DMS153 treated with DMSO at 0.1 percent for 48 hours (cell line): ENCODE results near the gene WDR26.
"Not testable (repeated sequence)": the region's sequence is repeated elsewhere in the genome, so short reads cannot be mapped to it uniquely, and the experiment has no call there.

Source experiments
- DNase-seq: peaks from one replicate; lab custom pipeline; 2025; ENCODE audit not compliant: unreplicated experiment; lab: John Stamatoyannopoulos, UW

The WDR26 gene

DNA sequence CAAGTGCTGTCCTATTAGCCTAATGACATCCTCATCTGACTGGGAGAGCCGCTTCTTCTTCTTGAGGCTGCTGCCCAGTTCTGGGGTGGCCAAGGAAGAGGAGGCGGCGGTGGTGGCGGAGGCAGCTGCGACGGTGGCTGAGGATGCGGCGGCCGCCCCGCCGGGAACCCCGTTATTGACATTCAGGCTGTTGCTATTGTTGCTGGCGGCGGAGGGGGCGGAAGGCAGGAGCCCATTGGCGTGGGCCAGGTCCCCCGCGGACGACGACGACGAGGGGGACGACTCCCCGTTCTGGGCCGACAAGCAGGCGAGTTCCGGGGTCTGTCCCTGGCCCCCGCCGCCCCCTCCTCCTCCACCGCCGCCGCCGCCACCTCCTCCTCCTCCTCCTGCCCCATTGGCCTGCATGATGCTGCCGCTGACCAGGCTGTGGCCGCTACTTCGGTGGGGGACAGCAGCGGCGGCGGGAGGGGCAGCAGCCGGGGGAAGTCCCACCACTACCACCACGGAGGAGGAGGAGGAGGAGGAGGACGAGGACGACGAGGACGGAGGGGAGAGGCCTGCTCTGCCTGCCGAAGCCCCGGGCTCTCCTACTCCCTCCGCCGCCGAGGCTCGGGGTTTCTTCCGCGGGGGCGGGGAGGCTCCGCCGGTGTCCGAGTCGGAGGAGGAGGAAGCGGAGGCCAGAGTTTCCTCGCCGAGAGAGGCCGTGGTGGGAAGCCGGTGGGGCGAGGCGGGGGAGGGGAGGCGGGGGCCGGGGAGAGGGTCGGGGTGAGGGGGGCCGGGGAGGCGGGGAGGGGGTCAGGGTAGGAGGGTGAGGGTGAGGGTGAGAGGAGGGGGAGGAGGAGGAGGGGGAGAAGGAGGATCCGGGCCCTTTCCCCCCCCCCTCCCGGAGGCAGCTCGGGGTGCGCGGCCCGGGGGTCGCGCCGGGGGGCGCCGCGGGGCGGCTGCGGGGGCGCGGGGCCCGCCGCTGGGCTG, 610 bp downstream of the WDR26 start:
- no peak for DNase-seq

DNA sequence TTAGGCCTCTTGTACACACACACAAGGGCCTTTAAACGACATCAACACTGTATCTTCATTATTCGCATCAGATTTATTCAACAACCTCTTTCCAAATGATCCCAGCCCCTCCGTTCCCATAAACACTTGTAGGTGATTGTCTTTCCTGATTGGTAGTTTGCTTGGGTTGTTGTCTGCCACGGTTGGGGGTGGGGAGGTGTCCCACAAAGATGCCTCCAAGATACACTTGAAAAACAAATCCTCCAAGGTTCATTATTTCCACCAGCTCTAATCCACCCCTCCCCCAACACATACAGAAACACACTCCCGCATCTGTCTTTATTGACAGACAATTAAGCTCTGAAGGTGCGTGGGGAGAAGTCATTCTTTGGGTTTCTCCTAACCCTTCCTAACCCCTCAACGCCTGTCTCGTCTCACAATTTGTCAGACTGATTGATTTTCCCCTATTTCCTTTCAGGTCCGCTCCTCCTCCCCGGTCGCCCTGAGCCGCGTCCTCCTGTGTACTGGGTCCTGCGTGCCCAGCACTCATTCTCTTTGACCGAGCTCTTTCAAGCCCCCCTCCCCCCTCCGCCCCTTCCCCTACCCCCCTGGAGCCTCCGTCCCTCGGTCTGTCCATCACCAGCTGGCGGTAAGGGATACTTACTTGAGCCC, 1.4 kb downstream of the WDR26 start:
- DNase-seq: peak; percentile 56

DNA sequence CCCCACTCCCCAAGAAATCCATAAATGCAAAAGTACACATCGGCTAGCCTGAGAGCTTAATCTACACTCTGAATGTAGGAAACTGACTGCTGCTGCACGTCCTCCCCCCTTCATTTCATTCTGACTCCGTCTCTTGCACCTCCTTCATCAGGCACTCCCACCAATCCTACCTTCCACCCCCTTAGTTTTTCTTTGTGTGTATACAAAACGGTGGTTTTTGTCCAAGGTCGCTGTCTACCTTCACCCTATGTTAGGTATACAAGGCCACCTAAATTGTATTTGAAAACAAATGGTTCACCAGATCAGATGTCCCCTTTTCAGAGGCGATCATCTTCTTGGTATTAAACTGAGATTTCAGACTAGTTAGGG, 1.9 kb downstream of the WDR26 start:
- peak; percentile 54 for DNase-seq

DNA sequence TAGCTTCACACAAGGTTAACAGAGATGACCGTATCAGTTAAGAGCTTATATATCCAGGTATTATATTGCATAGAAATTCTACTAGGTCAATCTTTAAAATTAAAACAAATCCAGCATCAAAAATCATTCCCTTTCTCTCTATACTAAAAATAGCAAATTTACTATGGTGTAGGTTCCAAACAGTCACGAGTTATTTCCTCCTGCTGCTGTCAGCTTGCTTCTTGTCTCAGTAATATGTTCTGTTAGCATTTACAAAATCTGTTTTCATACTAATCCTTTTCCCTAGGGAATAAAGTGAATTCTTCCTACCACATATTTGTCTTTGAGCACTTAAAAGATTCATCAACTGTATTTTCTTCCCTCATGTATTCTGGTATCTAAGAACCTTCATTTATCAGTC, 2.5 kb downstream of the WDR26 start:
- DNase-seq: no peak

DNA sequence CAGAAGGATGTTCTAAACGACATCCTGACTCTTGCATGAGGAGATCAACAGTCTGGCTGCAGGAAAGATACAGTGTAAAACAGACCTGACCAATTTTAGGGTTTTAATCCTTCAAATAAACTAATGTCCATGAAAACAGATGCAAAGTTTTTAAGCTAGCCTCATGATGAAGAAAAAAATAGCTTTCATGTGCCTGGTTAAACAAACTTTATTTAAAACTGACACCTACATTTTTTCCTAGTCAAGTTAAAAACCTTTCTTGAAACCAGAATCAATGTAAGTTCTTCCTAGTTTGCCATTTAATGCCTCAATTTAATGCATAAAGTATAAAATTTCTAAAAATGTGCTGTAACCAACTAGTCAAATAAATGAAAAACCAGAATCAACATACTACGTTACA, 2.9 kb downstream of the WDR26 start:
- no peak for DNase-seq

DNA sequence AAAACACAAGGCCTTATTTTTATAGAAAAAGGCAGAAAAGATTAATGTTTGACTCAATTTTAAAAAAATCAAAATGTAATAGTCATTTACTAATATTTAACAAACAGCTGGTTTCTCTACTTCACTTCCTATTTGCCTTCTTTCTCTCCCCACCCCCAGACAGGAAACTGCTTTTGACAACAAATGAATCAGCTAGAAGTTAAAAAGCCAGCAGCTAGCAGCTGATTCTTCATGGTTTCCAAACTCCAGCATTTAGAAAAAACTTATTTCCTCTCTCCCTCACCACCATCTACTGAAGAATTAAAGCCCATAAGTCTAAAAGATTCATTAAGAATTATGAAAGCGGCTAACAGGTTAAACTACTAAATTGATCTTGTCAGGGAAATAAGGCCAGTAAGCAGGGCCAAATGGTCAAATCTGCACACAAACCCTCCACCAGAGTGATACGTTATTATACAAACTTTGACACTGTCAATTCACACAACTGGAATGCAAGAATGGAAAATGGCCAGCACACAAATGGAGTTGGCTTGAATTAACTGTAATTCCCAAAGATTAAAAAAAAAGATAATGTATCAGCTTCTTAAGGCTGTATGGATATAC, 4.0 kb downstream of the WDR26 start:
- peak; percentile 38 for DNase-seq

DNA sequence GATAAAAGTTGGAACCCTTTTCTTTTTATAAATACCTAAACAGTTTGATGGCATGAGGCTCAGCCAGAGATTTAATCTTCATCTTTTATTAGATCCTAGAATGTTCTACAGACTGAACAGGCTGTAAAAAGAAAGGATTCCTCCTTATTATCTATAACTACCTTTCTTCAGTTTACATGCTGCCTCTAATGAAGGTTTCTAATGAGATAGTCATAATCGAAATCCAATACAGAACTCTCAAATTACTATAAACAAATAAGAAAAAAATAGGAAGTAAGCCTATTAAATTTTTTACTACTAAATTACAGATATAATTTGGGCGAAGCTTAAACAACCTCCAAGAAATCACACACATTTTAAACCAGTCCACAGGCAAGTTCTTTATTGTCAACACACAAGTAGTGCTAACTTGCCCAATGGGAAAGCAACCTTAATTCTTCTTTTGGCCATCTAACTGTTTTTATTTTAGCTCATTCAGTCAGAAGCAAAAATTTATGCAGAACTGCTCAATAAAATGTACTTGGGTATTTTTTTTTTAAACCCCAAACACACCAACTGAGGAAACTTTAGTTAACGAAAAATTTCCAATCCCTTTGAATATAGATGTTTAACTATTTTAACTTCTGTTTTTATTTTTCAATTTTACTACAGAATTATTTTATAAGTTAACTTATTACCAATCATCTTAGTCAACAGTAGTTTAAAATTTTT, 4.8 kb downstream of the WDR26 start:
- no peak for DNase-seq

DNA sequence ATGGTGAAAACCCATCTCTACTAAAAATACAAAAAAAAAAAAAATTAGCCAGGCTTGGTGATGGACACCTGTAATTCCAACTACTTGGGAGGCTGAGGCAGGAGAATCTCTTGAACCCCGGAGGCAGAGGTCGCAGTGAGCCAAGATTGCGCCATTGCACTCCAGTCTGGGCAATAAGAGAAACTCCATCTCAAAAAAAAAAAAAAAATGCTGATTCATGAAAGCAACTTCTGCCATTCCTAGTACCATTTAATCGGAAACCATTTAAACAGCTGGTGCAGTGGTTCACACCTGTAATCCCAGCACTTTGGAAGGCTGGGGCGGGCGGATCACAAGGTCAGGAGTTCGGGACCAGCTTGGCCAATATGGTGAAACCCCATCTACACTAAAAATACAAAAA, 5.9 kb downstream of the WDR26 start:
- DNase-seq: not testable (repeated sequence)

DNA sequence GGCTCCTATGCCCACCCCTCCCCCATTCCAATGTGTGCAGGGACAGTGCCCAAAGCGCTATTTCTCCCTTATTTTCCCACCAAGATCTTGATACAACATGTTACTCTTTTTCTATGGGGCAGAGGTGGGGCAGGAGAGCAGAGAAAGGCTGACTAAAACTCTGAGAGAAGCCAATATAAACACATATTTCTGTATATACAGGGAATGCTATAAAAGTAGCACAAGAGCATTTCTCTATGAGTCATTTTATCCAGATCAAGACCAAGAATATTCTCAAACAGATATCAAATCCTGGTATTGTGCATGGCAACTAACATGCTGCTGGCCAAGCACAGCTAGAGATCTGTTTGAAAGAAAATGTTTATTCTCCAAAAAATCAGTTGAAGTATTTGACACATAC, 7.3 kb downstream of the WDR26 start:
- no peak for DNase-seq

DNA sequence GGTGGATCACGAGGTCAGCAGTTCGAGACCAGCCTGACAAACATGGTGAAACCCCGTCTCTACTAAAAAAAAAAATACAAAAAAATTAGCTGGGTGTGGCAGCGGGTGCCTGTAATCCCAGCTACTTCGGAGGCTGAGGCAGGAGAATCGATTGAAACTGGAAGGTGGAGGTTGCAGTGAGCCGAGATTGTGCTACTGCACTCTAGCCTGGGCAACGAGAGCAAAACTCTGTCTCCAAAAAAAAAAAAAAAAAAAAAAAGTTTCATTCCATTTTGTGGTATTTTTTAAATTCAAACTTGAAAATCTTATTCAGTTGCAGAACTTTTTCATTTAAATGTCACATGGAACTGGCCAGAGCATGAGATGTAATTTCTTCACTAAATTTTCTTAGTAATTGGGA, 7.7 kb downstream of the WDR26 start:
- not testable (repeated sequence) for DNase-seq

DNA sequence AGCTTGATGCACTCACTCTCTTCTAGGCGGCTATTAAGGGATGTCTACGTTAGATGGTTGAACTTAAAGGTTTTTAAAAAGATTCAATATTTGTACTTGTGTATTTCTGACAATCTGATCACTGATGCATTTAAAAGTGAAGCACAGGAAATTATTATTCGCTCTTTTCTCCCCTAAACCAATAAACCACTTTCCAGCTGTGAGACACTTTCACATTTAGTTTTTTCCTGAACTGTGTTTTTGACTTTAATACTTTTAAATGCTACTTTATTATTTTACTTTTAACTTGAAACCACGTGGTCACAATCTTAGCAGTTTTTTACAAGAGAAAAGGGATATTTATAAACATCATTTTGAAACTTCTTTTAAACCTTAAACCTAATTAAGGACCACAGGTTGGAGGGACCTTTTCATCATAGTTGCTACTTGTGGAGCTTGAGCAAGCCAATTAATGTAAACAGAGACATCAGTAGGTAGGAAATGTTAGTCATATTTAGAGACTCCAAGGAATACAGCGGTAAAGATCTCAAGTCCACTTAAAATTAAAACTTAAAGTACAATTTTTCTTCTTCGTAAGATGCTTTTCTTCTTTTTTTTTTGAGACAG, 9.2 kb downstream of the WDR26 start:
- DNase-seq: no peak

DNA sequence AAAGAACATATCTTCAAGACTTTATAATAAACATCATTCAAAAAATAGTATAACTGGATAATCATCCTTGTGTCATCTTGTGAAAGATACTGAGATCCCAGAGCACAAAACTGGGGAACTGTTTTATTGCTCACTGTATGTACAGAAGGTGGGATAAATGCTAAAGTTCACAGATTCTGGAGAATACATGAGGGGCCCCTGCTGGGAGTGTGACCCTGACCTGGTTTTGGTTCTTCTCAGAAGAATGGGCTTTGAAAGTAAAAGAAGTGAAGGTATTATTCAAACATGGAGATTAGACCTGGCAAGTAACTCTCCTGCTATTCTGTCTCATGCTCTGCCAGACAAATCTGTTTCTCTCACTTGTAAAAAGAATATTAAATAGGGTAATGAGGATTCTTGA, 14.5 kb downstream of the WDR26 start:
- no peak for DNase-seq

DNA sequence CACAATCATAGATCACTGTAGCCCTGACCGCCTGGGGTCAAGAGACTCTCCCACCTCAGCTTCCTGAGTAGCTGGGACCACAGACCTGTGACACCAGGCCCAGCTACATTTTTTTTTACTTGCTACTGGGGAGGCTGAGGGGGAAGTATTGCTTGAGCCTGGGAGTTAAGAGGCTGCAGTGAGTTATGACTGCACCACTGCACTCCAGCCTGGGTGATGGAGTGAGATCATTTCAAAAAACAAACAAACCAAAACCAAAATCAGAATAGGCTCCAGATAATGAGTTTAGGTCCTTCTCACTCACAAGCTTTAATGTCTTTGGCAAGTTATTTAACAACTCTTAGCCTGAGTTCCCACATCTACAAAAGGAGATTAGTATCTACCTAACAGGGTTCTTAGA, 22.8 kb downstream of the WDR26 start:
- no peak for DNase-seq

DNA sequence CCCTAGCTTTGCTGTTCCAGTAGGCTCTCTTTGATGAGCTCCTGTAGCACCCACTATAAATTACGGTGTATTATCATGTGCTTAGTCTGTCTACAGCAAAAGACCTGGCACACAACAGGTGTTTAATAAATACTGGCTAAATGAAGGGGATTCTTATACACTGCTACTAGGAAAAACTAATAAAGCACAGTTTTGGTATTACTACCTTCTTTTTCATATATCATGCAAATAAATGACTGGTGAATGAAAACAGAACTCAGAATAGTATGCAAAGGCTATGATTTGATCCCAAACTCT, 26.4 kb downstream of the WDR26 start:
- DNase-seq: no peak

DNA sequence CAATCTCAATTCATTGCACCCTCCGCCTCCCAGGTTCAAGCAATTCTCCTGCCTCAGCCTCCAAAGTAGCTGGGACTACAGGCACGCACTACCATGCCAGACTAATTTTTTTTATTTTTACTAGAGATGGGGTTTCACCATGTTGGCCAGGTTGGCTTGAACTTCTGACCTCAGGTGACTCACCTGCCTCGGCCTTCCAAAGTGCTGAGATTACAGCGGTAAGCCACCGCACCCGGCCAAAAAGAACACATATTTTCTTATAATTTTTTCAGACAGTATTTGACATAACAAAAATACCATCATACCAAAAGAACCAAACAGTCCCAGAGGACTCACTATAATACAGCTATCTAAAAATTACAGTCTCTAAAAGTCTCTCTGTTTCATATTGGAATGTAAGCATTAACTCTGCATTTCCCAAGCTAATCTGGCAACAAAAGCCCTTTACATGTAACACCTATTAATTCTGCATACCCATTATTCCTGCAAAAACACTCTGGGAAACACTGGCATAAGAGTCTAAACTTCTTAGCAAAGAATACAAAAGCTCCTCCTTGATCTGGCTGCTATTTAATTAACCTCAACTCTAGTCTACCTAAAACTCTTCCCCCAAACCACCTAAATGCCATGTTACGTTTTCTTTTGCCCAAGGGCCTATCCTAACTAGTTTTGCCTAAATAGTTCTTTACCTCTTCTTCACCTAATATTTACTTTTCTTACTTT, 26.9 kb downstream of the WDR26 start:
- no peak for DNase-seq

DNA sequence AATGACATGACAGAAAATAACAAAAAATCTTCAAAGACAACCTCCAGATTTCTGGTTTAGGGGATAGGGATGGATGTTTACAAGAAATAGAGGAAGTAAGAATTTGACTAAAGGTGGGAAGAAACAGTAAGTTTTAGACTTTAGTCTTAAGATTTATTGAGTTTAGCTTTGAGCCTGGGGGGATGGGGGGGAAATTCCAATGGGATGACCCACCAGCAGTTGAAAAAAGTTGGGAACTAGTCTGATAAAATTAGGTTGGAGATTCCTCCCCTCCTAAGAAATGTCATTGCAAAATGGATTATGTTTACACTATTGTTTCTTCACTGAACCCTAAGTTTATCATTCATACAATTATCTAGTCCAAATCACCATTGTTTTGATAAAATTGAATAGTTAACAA, 28.4 kb downstream of the WDR26 start:
- no peak for DNase-seq

DNA sequence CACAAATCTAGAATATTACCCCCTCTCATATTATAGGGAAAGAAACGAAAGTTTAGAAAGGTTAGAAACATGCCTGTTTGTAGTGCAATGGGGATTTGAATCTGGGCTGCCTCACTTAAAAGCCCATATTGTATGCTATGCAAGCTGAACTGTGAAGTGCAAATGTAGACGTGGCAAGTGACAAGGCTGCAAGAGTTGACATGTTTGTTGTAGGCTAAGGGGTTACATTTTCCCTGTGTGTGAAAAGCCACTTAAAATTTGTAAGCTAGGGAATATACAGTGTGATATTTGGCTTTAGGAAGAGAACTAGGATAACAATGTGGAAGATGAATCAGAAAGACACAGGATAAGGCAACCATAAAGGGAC, 29.0 kb downstream of the WDR26 start:
- DNase-seq: no peak

DNA sequence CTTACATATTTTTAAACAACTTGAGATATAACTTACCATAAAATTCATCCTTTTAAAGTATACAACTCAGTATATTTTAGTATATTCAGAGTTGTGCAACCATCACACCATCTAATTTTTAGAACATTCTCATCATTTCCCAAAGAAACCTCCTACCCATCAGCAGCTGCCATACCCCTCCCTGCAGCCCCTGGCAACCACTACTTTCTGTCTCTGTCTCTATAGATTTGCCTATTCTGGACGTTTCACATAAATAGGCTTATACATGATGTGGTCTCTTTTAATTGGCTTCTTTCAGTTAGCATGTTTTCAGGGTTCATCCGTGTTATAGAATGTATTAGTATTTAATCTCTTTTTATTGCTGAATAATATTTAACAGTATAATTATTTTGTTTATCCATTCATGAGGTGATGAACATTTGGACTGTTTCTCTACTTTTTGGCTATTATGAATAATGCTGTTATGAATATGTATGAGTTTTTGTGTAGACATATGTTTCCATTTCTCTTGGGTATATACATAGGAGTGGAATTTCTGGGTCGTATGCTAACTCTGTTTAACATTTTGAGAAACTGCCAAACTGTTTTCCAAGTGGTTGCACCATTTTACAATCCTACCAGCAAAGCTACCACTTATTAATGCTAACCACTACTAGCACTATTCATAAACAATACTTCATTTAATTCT, 29.5 kb downstream of the WDR26 start:
- no peak for DNase-seq

DNA sequence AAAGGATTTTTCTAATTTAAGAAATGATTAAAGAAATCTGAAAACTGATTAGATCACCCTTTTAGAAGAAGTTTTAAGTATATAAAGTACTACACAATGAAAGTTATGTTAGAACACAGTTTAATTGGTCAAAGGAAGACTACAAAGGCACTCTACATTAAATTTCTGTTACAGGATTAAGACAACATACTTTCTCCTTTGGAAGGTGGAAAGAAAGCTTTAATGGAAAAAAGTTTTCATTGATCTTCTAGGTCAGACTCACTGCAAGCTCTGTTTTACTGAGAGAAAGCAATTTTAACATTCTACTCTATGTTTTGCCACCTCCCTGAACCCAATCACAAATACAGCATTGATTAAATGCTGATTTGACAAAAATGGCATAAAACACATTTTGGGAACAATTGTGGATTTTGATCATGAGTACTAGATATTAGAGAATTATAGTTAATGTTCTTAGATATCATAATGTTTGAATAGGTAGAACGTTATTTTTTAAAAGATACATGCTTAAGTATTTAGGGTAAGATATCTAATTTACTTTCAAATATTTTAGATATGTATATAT, 32.0 kb downstream of the WDR26 start:
- no peak for DNase-seq

DNA sequence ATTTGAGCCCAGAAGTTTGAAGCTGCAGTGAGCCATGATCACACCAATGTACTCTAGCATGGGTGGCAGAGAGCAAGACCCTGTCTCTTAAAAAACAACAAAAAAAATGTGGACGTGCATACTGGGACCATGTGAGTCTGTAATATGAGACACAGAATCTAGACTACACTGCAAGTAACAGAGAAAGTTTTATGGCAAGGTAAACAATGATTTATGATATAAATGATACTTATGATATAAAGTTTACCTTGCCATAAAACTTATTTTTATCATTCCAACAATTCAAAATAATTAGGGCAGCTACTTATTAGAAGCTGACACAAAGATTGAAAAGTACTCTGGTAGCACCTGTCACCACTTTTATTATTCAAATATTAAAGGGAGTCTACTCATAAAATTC, 34.7 kb downstream of the WDR26 start:
- DNase-seq: no peak
